ENCODE results near the gene FOS.
"Not testable (repeated sequence)": the region's sequence is repeated elsewhere in the genome, so short reads cannot be mapped to it uniquely, and the experiment has no call there.

Gene FOS

GRCh38 chr14:75293920-75294648, 15.5 kb downstream of the FOS start:
- peak; percentile 88 to 94 for DNase-seq (ENCODE audit: low read depth in 1 of 2, low spot score in 1 of 2)

DNA sequence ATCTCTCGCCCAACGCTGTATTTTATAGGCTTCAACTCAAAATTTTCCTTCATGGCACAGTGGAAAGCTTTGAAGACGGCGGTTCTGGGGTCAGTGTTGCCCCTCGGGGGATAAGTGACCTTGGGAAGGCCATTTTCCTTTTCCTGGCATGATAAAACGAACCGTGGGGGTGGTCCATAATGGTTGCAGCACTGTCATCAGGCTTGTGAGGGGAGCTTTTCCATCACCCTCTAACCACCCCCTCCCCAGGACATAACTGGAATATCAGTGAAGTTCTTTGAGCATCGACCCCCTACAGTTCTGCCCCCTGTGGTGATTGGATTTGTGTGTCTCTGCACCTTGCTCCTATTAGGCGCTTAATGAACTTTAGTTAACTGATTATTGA, 16.0 kb downstream of the FOS start:
- DNase-seq (ENCODE audit: low read depth in 1 of 2, low spot score in 1 of 2): no peak

GRCh38 chr14:75295061-75295461, 16.4 kb downstream of the FOS start:
- DNase-seq (ENCODE audit: low read depth in 1 of 2, low spot score in 1 of 2): no peak

- peak; percentile 49 to 55 for DNase-seq (ENCODE audit: low read depth in 1 of 2, low spot score in 1 of 2)
Measured at GRCh38 chr14:75295491-75296345, 17.1 kb downstream of the FOS start.

GRCh38 chr14:75297411-75298040, 18.9 kb downstream of the FOS start:
- DNase-seq (ENCODE audit: low read depth in 1 of 2, low spot score in 1 of 2): no peak

DNA sequence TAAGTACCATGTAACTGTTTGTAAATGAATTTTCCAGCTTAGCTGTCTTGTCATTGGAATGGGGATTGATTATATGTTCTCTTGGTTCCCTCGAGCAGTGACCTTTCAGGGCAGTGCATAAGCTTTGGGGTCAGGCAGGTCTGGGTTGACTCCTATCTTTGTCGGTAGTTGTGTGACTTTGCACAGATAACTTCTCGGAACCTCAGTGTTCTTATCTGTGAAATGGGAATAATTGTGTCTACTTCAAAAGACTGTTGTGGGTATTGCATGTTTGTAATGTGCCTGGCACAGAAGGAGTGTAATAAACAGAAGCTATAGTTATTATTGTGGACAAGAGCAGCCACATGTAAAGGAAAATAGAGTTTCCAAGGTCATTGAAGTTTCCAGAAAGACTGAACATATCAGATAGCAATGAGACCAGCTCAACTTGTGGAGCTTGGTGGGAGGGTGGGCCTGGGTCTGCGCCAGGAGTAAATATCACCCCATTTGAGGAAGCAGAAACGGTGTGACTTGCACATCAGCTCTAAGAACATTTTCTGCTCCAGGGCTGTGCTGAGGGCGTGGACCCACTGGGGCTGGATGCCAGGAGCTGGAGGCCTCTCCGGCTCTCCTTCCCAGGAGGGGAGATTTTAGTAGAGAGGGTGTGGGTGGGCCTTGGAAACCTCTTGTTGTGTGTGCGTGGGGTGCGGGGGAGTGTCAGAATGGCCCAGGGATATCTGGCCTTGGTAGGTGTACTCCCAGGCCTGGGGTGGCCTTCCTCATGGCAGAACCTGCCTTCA, 19.7 kb downstream of the FOS start:
- no peak for DNase-seq (ENCODE audit: low read depth in 1 of 2, low spot score in 1 of 2)

- DNase-seq (ENCODE audit: low read depth in 1 of 2, low spot score in 1 of 2): no peak
Measured at GRCh38 chr14:75299059-75299458, 20.4 kb downstream of the FOS start.

DNA sequence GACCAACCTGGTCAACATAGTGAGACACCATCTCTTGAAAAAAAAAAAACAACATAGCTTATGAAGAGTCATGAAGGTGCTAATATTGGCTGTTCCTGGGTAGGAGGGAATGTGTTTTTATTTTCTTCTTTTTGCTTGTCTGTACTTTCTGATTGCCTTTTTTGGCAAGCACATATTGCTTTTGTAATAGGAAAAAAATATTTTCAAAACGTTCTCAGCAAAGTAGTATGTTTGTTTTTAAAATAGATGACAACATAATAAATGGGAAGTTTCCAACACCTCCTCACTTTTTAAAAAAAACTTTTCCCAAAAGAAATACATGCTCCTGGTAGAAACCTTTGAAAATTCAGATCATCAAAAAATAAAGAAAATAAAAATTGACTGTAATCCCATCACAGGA, 20.9 kb downstream of the FOS start:
- DNase-seq (ENCODE audit: low read depth in 1 of 2, low spot score in 1 of 2): no peak

GRCh38 chr14:75301666-75302325, 23.2 kb downstream of the FOS start:
- DNase-seq (ENCODE audit: low read depth in 1 of 2, low spot score in 1 of 2): no peak

DNA sequence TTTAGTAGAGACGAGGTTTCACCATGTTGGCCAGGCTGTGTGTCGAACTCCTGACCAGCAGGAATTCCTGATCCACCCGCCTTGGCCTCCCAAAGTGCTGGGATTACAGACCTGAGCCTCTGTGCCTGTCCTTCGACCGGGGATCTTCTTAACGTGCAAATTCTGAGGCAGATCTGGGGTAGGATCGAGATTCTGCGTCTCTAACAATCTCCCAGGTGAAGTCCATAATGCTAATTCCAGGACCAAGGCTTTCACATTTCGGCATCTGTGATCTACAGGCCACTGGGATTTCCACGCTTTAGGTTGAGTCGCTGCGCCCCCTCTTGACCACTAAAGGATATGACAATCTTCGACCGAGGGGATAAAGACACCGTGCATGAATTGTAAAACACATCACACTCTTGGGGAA, 24.8 kb downstream of the FOS start:
- DNase-seq (ENCODE audit: low read depth in 1 of 2, low spot score in 1 of 2): peak in 1 of 2 donors; percentile 37

DNA sequence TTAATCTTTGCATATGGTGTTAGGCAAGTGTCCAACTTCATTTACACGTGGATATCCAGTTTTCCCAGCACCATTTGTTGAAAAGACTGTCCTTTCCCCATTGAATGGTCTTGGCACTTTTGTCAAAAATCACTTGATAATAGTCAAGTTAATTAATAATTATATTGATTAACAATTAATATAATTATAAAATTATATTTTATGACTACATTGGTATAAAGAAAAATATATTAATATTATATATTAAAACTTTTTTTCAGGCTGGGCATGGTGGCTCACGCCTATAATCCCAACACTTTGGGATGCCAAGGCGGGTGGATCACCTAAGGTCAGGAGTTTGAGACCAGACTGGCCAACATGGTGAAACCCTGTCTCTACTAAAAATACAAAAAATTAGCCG, 27.8 kb downstream of the FOS start:
- DNase-seq (ENCODE audit: low read depth in 1 of 2, low spot score in 1 of 2): not testable (repeated sequence)

GRCh38 chr14:75306927-75307699, 28.5 kb downstream of the FOS start:
- DNase-seq (ENCODE audit: low read depth in 1 of 2, low spot score in 1 of 2): no peak

- peak; percentile 45 to 53 for DNase-seq (ENCODE audit: low read depth in 1 of 2, low spot score in 1 of 2)
Measured at GRCh38 chr14:75307700-75308379, 29.2 kb downstream of the FOS start.

GRCh38 chr14:75308991-75309390, 30.4 kb downstream of the FOS start:
- DNase-seq (ENCODE audit: low read depth in 1 of 2, low spot score in 1 of 2): not testable (repeated sequence)

- not testable (repeated sequence) for DNase-seq (ENCODE audit: low read depth in 1 of 2, low spot score in 1 of 2)
Measured at GRCh38 chr14:75309561-75309960, 30.9 kb downstream of the FOS start.

GRCh38 chr14:75310295-75311111, 31.9 kb downstream of the FOS start:
- DNase-seq (ENCODE audit: low read depth in 1 of 2, low spot score in 1 of 2): no peak

GRCh38 chr14:75311356-75311755, 32.7 kb downstream of the FOS start:
- DNase-seq (ENCODE audit: low read depth in 1 of 2, low spot score in 1 of 2): no peak

DNA sequence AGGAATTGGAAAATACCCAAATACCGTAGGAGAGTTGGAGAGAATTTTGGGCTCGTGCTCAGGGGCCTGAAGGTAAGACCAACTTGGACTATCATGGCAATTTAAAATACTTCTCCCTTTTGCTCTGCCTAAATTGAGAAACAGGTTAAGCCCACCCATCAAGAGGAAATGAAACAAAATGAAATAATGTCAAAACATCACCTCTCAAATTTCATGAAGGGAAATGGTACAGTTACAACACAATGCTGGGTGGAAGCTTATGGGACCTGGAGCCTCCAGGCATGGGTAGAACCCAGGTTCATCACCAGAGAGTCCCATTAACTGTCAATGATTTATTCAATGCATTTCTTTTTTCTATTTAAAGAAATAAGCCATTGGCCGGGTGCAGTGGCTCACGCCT, 33.7 kb downstream of the FOS start:
- no peak for DNase-seq (ENCODE audit: low read depth in 1 of 2, low spot score in 1 of 2)
